SK-N-DZ (cell line): ENCODE measurements around the gene SUPT3H.
"Not testable (repeated sequence)": the region's sequence is repeated elsewhere in the genome, so short reads cannot be mapped to it uniquely, and the experiment has no call there.

Experiments
- DNase-seq: peaks from one replicate; pipeline ENCODE4 v3.0.0-alpha.2; 2015; ENCODE audit warnings: low spot score

SUPT3H gene

DNA sequence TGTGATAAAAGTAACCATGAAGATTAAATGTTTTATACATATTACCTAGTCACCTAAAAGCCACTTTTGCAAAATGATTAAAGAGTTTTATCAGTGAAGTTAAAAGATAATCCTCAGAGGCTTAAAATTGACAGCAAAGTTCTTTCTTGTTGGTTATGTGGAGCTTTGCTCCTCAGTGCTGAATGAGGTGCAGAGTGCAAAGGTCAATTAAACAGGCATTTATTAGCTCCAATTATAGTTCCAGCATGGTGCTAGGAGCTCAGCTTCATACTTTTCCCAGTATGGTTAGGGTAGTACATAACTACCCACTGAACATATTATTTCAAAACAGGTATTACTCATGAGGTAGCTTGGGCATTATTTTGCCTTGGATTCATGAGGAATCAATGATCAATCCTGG, 463.6 kb downstream of the SUPT3H start:
- no peak for DNase-seq

GRCh38 chr6:44906761-44907160, 471.0 kb downstream of the SUPT3H start:
- DNase-seq: no peak

DNA sequence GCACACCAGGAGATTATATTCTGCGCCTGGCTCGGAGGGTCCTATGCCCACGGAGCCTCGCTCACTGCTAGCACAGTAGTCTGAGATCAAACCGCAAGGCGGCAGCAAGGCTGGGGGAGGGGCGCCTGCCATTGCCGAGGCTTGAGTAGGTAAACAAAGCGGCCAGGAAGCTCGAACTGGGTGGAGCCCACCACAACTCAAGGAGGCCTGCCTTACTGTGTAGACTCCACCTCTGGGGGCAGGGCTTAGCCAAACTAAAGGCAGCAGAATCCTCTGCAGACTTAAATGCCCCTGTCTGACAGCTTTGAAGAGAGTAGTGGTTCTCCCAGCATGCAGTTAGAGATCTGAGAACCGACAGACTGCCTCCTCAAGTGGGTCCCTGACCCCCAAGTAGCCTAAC, 477.4 kb downstream of the SUPT3H start:
- not testable (repeated sequence) for DNase-seq

- no peak for DNase-seq
These were observed 479.3 kb downstream of the SUPT3H start for GRCh38 chr6:44898296-44898930.

DNA sequence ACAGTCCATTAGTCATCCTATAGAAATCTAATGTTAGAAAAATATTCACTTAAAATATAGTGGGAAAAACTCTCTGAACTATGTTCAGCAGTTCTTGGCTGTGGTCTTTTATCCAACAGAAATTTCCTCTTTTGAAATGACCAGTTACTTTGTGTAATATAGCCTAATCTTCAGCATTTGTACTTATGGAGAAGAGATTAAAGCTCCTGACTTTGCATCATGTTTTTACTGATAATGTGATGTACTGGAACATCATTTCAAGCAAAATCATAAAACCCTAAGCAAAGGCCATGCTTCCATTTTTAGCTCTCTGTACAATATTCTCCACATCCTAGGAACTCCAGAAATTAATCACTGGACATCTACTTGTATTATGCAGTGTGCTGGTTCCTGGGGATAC, 480.4 kb downstream of the SUPT3H start:
- DNase-seq: no peak

- DNase-seq: no peak
These were observed 481.0 kb downstream of the SUPT3H start for GRCh38 chr6:44896701-44897100.

DNA sequence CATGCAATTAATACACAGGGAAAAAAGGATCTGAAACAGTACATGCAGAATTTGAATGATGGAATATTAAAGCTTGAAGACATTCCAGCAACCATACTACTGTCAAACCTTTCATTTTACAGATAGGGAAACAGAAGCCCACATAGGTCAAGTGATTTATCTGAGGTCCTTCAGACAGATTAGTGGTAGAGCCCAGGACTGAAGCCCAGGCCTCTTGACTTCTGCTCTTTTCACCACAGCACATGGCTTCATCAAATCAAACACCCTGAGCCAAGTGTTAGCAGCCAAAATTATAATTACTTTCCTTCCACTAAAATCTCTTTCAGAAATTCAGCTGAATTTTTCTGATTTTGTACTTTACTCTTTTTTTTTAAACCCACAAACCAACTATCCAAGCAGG, 485.2 kb downstream of the SUPT3H start:
- no peak for DNase-seq

- DNase-seq: not testable (repeated sequence)
These were observed 498.7 kb downstream of the SUPT3H start for GRCh38 chr6:44879071-44879470.

DNA sequence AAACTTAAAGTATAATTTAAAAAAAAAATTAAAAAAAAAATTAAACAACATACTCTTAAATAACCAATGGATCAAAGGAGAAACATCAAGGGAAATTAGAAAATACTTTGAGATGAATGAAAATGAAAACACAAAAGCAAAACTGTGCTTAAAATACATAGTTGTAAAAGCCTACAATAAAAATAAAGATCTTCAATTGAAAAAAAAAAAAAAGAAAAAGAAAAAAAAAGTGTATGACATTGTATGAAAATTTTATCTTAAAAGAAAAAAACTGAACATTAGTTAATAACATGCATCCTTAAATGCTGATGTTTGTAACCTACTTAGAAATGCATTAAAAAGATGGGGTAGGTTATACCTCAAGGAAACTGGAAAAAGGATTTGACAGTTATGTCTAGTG, 501.1 kb downstream of the SUPT3H start:
- DNase-seq: not testable (repeated sequence)

- DNase-seq: no peak
These were observed 508.3 kb downstream of the SUPT3H start for GRCh38 chr6:44869321-44869897.

DNA sequence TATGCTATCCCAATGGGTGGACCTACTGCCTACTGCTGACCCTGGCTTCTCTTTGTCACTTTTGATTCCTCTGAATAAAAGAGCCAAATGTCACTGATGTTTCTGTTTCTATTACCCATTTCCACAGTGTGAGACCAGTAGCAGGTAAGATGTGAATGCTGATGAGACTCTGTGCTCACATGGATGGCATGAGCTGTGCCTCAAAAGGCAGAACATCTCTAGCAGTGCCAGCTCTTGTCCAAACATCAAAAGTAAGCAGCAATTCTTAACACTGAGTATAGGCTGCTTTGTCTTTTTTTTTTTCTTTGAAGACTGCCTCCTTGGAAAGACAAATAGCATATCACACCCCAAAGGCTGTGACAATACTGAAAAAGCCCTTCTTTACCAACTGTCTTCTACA, 508.8 kb downstream of the SUPT3H start:
- DNase-seq: no peak

DNA sequence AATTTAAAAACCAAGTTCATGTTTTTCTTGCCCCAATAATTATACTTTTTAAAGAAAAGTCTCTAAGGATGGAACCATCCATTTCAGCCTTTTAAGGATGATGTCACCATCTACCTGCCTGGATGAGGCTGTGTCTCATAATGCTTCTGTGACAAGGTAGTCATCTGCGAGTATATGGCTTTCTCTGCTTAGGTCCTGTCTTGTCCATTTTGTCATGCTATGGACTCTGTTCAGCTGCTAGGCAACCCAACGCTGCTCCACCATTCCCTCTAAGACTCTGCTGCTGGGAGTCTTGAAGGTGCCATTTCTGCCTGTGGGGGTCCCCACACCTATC, 509.4 kb downstream of the SUPT3H start:
- DNase-seq: no peak

DNA sequence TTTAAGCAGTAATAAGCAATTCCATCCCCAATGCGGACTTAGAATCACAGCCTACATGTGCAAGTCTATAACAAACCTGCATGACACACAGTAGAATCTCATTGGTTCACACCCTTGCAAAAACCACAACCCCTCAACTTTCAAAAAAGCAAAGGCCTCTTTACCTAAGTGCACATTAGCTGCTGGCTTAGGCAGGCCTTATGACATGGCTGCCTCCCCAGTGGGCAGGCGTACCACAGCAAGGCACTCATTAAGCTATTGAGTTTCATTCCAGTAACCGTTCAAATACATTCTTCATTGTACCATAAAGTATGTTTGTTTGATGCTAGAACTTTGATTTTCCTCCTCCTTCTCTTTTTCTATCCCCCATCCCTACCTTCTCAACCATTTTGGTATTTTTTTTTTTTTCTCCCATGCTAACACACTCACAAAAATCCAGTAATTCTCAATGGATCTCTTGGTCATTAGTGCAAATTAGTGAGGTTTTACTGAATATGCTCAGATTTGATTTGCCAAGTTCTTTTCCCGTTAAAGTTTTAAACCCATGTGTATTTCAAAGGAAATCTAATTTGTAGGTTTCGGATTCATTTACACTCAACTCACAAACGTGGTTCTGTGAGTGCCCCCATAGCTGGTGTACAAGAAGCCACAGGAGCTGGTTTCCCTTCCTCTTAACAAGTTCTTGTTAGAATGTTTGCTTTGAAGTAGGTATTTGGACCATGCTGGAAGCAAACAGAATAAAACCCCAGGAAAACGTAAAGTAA, 510.0 kb downstream of the SUPT3H start:
- DNase-seq: no peak

- DNase-seq: not testable (repeated sequence)
These were observed 512.5 kb downstream of the SUPT3H start for GRCh38 chr6:44865184-44865583.

GRCh38 chr6:44859901-44860410, 517.8 kb downstream of the SUPT3H start:
- DNase-seq: no peak

DNA sequence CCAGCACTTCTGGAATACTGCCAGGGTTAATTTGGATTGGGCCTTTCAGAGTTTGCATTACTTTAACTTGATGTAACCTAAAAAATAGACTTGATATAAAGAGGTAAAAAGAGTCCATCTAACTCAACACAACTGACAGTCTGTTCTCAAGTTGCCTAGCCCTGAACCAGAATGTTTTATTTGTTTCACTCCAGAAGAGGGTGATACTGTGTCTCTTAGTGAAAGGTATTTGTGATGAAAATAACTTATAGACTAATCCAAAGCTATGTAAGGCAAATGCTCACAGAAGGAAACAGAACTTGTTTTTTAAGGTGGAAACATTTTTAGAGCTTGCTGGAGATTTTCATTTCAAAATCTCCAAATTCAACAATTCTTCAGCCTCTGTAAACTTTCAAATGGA, 518.7 kb downstream of the SUPT3H start:
- DNase-seq: no peak

DNA sequence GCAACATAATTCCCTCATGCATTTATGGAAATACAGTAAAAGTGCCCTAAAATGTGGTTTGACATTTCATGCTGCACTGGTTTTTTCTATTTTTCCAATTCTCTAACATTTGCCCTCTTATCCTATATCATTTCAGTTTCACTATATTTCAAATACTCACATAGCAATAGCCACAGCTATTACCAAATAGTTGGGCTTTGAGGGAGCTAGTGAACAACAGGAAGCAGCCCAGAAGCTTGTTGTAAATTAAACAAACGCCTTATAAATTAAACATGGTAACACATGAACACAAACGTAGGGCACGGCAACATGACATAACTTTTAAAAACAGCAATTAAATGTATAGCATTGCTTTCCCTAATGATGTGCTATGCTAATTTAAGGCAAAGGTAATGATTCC, 521.3 kb downstream of the SUPT3H start:
- DNase-seq: no peak

DNA sequence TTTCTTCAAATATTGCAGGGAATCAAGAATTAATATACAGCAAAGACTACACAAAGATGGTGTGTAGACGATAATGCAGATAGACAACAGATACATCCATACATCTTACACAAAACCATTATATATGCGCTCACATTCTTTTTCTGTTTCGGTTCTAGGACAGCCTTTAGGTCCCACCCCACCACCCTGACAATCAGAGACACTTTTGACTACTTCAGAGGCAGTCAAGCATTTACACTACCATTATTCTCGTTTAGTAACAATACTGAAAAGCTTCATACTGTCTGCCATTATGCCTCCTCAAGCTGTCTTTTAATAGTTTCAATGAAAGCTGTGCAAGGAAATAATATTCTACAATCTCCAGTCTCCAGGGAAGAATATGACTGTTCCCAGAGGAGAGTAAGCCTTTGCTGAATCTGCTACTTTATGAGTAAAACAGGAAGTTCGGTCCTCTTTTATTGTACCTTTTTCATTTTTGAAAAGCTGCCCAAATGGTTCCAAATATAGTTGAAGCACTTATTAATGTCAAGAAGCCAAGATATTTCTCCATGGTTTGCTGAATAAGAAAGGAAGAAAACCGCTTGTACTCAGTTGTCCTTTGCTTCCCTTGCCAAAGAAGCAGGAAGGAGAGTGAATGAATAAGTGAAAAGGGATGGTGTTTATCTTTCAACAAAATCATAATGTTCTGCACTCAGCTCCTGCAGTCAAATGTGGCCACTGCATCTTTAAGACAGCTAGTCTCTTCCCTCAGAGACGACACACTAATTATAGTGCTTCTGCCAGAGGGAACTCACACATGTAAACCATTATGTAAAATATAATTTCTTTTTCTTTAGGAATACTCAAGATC, 521.9 kb downstream of the SUPT3H start:
- no peak for DNase-seq

- no peak for DNase-seq
These were observed 522.9 kb downstream of the SUPT3H start for GRCh38 chr6:44854712-44855443.

DNA sequence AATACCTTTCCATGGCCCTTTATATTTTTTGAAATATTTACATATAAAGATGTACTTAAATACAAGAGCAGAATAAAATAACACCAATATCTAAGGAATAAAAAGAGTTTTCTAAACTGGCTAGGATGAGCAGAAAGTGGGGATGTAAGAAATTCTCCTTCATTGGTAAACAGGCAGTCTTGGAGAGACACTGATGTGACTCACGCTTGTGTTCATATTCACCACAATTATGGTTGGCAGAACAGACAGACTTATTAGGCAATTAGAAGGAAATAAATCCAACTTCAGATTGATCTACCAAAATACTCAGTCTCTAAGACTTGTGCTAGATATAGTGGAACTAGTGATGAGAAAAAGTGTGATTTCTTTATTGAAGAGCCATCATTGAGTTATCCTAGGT, 526.6 kb downstream of the SUPT3H start:
- DNase-seq: no peak

- DNase-seq: no peak
These were observed 527.4 kb downstream of the SUPT3H start for GRCh38 chr6:44850312-44850711.
